CD4-positive, alpha-beta T cell treated with Interleukin-4 for 1 hour (primary cell): ENCODE data around the gene PRKCE.

ENCODE experiments used
- DNase-seq, 2 donors: peaks; one replicate each; pipeline ENCODE4 v3.0.0-alpha.2; 2020 to 2022

The PRKCE gene

GRCh38 chr2:46007412-46007811 is 355.9 kb downstream of the PRKCE start:
- DNase-seq: no peak

GRCh38 chr2:46008091-46008870 is 356.8 kb downstream of the PRKCE start:
- DNase-seq: no peak

GRCh38 chr2:46009315-46009714 is 357.8 kb downstream of the PRKCE start:
- no peak for DNase-seq

- DNase-seq: no peak
Observed at GRCh38 chr2:46009772-46010171, 358.3 kb downstream of the PRKCE start.

- no peak for DNase-seq
Observed at GRCh38 chr2:46010223-46010924, 358.9 kb downstream of the PRKCE start.

GRCh38 chr2:46010925-46011490 is 359.5 kb downstream of the PRKCE start:
- peak in 1 of 2 donors; percentile 43 for DNase-seq

- no peak for DNase-seq
Observed at GRCh38 chr2:46012618-46013240, 361.3 kb downstream of the PRKCE start.

- DNase-seq: no peak
Observed at GRCh38 chr2:46013726-46014125, 362.3 kb downstream of the PRKCE start.

- DNase-seq: no peak
Observed at GRCh38 chr2:46014911-46015654, 363.6 kb downstream of the PRKCE start.

GRCh38 chr2:46015671-46016070 is 364.2 kb downstream of the PRKCE start:
- DNase-seq: no peak

- no peak for DNase-seq
Observed at GRCh38 chr2:46016091-46016490, 364.6 kb downstream of the PRKCE start.

- DNase-seq: no peak
Observed at GRCh38 chr2:46018773-46019591, 367.5 kb downstream of the PRKCE start.

- no peak for DNase-seq
Observed at GRCh38 chr2:46020416-46020815, 368.9 kb downstream of the PRKCE start.

GRCh38 chr2:46023165-46023854 is 371.8 kb downstream of the PRKCE start:
- no peak for DNase-seq

GRCh38 chr2:46024146-46024779 is 372.8 kb downstream of the PRKCE start:
- no peak for DNase-seq

GRCh38 chr2:46025081-46025480 is 373.6 kb downstream of the PRKCE start:
- DNase-seq: no peak

GRCh38 chr2:46025676-46026075 is 374.2 kb downstream of the PRKCE start:
- no peak for DNase-seq

- DNase-seq: no peak
Observed at GRCh38 chr2:46026431-46026830, 375.0 kb downstream of the PRKCE start.

GRCh38 chr2:46029332-46029811 is 377.9 kb downstream of the PRKCE start:
- no peak for DNase-seq

GRCh38 chr2:46030330-46030729 is 378.9 kb downstream of the PRKCE start:
- DNase-seq: no peak
